ENCODE results near the gene APOBEC3F.
"Not testable (repeated sequence)": the region's sequence is repeated elsewhere in the genome, so short reads cannot be mapped to it uniquely, and the experiment has no call there.

GRCh38 chr22:39079054-39079637 is 38.5 kb downstream of the APOBEC3F start:
- not testable (repeated sequence) for TF ChIP-seq ZNF274 (IDR thresholded peaks at IDR 0.05; ENCODE audit: low read depth, low read length); SUZ12 (IDR thresholded peaks at IDR 0.05; ENCODE audit: extremely low read depth, insufficient read depth, insufficient read length); YY1 (IDR thresholded peaks at IDR 0.05; ENCODE audit: insufficient read depth, insufficient read length)

All from NT2/D1 (cell line).